ENCODE results near the gene PELI2.

Gene PELI2

DNA sequence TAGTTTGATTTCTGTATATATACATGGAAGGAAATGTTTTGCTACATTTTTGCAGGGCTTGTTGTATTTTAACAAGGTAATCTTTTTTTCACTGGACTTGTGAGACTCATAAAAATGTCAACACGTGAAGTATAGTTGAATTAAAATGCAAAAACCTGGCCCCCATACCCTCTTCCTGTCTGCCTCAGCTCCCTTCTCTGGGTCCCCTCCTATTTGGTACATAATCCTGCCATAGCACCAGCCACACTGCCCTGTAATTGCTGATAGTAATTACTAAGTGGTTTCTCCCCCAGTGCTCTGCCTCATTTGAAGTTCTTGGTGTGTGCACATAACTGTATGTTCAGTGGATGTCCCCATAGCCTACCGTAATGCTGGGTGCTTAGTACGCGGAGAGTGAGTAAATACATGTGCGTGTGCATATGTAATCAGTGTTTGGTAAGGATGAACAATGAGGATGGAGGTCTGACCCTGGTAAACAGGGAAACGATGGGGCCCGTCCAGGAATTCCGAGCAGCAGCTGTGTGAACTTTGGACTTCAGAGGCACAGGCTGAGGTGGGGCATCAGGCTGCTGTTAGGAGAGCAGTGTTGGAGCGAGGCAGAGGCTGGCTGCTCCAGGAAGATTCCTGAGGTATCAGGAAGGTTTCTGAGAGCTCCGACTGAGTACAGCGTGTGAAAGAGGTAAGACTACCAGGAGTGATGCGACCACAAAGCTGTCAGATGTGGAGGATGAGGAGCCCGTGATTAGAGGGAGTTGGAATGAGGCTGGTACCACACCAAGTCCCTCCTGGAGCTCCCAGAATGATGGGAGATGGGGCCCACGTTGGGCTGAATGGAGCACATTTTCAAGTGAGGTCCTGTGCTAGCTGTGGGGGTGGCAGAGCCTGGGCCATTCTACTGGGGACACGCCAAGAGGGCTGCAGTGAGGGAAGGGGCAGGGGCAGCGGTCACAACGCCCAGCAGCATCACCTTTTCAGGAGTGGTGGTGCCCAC, 106.8 kb downstream of the PELI2 start:
- no peaks in the 10 kb centered on the region for H3K36me3 Mint-ChIP-seq (ENCODE audit: low read depth)
- H3K4me1 Mint-ChIP-seq (ENCODE audit: low read depth) = no peaks in the 10 kb centered on the region
- no peak overlapping the region for H3K27ac Mint-ChIP-seq
- no peaks in the 10 kb centered on the region for H3K27me3 Mint-ChIP-seq (ENCODE audit: low read depth)
- peaks cover 4% of the 10 kb centered on the region for H3K9me3 Mint-ChIP-seq
- no peak overlapping the region for H3K4me3 Mint-ChIP-seq

DNA sequence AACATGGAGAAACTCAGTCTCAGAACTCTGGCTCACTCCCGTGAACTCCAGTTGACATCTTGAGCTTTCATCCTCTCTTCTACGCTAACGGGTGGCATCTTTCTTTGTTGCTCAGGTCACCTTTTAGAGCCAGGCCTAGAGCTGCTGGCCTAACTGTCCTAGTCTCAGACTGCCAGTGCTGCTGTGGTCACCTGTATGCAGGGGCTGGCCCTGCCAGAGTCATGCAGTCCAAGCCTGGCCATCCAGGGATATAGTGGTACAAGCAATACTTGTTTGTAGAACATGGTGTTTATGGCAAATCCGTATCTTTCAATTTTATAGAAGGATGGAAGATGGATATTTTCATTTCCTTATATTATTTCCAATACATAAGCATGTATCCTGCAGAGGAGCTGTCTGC, 117.2 kb downstream of the PELI2 start:
- Mint-ChIP-seq H3K9me3 (peaks cover 5% of the 10 kb centered on the region), H3K4me3 (no peak overlapping the region), H3K27me3 (ENCODE audit: low read depth) (no peaks in the 10 kb centered on the region), H3K36me3 (ENCODE audit: low read depth) (no peaks in the 10 kb centered on the region), H3K27ac (no peak overlapping the region), H3K4me1 (ENCODE audit: low read depth) (peaks cover 3% of the 10 kb centered on the region)

DNA sequence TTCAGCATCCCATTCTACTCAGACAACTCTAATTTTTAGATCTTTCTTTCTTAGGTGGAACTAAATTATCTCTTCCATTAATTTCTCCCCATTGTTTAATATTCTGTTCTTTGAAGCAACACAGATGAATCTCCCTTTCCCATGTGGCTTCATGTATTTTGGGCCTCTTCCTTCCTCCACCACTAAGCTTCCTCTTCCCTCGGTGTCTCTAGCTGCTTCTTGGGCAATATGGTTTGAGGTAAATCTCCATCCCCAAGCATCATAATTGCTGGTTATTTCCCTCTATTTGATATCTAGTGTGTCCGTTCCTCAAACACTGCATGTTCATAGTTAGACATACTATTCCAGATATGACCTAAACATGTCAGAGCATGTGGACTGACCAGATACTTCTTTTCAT, 119.2 kb downstream of the PELI2 start:
- peaks cover 3% of the 10 kb centered on the region for H3K9me3 Mint-ChIP-seq
- H3K4me1 Mint-ChIP-seq (ENCODE audit: low read depth) = peaks cover 3% of the 10 kb centered on the region
- no peak overlapping the region for H3K27ac Mint-ChIP-seq
- H3K27me3 Mint-ChIP-seq (ENCODE audit: low read depth) = no peaks in the 10 kb centered on the region
- H3K36me3 Mint-ChIP-seq (ENCODE audit: low read depth) = no peaks in the 10 kb centered on the region
- no peak overlapping the region for H3K4me3 Mint-ChIP-seq

DNA sequence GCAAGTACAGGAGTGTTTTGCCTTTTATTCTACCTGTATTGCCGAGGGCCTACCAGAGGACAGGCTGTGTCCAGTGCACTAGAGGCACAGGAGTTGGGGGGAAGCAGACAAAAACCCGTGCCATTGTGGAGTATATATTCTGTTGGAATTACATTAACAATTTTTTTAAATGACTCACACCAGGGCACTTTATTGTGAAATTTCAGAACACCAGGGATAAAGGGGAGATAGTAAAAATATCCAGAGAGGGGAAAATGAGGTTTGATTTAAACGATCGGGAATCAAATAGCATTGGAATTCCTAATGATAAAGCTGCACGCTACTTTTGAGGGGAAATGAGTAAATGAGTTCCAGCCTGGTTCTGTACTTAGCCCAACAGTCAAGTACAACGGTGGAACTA, 123.2 kb downstream of the PELI2 start:
- Mint-ChIP-seq H3K9me3 (peaks cover 3% of the 10 kb centered on the region), H3K36me3 (ENCODE audit: low read depth) (no peaks in the 10 kb centered on the region), H3K4me3 (no peak overlapping the region), H3K4me1 (ENCODE audit: low read depth) (peaks cover 3% of the 10 kb centered on the region), H3K27me3 (ENCODE audit: low read depth) (no peaks in the 10 kb centered on the region), H3K27ac (no peak overlapping the region)

DNA sequence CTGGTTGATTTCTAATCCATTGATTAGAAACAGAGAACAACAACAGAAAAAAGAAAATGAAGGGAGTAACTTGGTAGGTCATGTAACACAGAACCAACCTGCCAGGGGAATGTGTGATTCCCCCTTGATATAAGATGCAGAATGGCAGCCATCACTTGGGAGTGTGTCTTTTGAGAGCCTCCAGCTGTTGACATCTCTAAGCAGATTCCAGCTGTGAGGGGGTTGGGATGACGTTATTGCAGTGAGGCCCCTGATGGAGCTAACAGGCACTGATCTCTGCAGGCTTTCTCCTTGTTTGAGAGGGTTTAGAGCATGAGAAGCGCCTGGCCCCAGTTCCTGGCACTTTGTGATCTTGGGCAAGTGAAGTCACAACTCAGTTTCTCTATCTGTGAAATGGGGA, 124.9 kb downstream of the PELI2 start:
- no peaks in the 10 kb centered on the region for H3K36me3 Mint-ChIP-seq (ENCODE audit: low read depth)
- H3K4me1 Mint-ChIP-seq (ENCODE audit: low read depth) = no peaks in the 10 kb centered on the region
- peaks cover 3% of the 10 kb centered on the region for H3K9me3 Mint-ChIP-seq
- H3K4me3 Mint-ChIP-seq = no peak overlapping the region
- no peaks in the 10 kb centered on the region for H3K27me3 Mint-ChIP-seq (ENCODE audit: low read depth)
- no peak overlapping the region for H3K27ac Mint-ChIP-seq

DNA sequence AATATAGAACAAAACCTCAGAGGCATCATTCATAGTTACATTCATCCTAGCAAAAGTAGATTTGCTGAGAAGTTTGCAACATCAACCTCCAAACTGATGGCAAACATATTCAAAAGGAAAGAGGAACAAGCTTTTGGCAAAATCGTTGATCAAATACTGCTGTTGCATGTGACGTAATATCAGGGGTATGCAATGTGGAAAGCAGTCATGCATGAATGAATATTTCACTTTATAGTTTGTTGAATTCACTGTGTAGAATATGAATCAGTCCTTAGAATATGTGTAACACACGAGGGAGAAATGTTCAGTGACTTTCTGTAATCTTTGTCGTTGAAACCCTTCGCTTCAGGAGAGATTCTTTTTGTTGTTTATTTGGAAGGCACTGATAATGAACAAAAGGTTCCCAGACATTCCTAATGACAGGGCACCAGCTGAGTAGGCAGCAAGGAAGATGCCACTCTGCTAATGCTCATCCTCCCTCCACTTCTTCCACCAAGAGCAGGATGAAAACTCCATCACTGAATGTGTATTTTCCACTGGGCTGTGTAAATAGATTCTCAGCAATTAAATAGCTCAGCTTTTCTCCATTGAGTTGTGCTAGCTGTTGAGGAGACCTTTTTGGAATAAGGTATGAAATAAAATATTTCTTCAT, 126.1 kb downstream of the PELI2 start:
- no peaks in the 10 kb centered on the region for H3K4me1 Mint-ChIP-seq (ENCODE audit: low read depth)
- no peak overlapping the region for H3K27ac Mint-ChIP-seq
- H3K27me3 Mint-ChIP-seq (ENCODE audit: low read depth) = no peaks in the 10 kb centered on the region
- H3K9me3 Mint-ChIP-seq = peaks cover 3% of the 10 kb centered on the region
- no peaks in the 10 kb centered on the region for H3K36me3 Mint-ChIP-seq (ENCODE audit: low read depth)
- no peak overlapping the region for H3K4me3 Mint-ChIP-seq

DNA sequence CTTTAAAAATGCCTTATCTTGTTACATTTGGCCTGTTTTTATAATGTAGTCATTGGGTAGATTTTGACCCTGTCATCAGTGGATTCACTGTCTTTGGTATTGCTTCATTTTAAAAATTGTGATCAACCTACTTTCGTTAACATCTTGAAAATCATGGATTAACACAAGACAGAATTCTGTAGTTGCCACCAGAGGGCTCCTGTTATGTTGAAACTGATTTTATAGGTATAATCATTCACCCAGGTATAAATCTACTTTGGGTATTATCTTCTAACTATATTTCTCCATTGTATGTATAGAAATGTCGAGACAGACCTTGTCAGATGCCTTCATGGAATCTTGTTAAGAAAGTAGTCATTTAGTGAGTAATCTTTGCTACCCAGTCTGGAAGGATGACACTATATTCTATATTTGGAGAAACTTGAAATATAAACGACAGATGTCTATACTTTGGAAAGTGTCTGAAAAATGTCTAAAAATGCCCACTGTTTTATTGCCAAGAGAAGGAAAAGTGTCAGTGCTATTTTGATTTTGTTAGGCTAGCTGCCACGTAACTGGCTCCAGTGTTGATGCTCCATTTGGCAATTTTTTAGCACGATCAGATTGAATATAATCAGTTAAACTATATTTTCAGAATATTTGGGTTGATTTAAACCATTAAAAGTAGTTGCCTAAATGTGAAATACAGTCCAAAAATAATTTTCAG, 129.4 kb downstream of the PELI2 start:
- H3K9me3 Mint-ChIP-seq = peaks cover 3% of the 10 kb centered on the region
- H3K4me1 Mint-ChIP-seq (ENCODE audit: low read depth) = no peaks in the 10 kb centered on the region
- H3K4me3 Mint-ChIP-seq = no peak overlapping the region
- no peak overlapping the region for H3K27ac Mint-ChIP-seq
- no peaks in the 10 kb centered on the region for H3K27me3 Mint-ChIP-seq (ENCODE audit: low read depth)
- no peaks in the 10 kb centered on the region for H3K36me3 Mint-ChIP-seq (ENCODE audit: low read depth)

DNA sequence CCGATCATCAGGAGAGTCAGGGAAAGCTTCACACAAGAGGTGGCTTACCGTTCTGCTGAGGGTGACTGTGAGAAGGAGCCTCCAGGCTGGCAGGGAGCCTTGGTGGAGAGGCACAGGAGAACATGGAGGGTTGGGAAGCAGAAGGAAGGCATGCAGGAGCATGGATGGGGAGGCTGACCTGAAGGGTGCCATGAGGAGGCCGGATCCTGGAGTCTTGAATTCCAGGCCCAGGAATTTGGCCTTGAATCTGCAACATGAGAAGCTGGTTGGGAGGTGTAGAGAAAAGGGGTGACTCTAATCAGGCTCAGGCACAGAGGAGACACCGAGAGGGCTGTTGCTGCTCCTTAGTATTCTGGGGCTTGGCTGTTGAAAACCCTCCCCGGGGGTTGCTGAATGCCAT, 130.2 kb downstream of the PELI2 start:
- Mint-ChIP-seq H3K36me3 (ENCODE audit: low read depth) (no peaks in the 10 kb centered on the region), H3K9me3 (peaks cover 3% of the 10 kb centered on the region), H3K27me3 (ENCODE audit: low read depth) (no peaks in the 10 kb centered on the region)

DNA sequence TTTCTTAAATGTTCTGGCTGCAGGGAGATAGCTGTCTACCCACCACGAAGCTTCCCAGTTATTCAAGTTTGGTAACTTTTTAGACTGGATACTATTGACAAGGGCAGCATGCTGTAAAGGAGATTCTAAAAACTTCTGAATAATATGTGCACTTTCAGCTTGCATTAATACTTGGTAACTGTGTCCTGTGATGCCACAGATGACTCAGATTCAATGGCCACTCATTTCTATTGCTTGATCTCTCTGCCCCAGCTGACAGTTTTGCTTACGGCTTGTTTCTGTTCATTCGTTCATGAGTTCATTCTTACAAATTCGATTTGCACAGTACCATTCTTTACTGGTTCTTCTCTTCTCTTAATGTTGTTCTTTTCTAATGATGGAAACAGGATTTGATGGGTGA, 142.8 kb downstream of the PELI2 start:
- Mint-ChIP-seq H3K27me3 (ENCODE audit: low read depth) (peaks cover 4% of the 10 kb centered on the region), H3K36me3 (ENCODE audit: low read depth) (peaks cover 4% of the 10 kb centered on the region), H3K4me1 (ENCODE audit: low read depth) (no peaks in the 10 kb centered on the region), H3K27ac (no peak overlapping the region), H3K9me3 (peaks cover 14% of the 10 kb centered on the region), H3K4me3 (no peak overlapping the region)

More for the DNA sequence above, 130.2 kb downstream of the PELI2 start:
- Mint-ChIP-seq H3K4me1 (ENCODE audit: low read depth) (no peaks in the 10 kb centered on the region), H3K4me3 (no peak overlapping the region), H3K27ac (no peak overlapping the region)

DNA sequence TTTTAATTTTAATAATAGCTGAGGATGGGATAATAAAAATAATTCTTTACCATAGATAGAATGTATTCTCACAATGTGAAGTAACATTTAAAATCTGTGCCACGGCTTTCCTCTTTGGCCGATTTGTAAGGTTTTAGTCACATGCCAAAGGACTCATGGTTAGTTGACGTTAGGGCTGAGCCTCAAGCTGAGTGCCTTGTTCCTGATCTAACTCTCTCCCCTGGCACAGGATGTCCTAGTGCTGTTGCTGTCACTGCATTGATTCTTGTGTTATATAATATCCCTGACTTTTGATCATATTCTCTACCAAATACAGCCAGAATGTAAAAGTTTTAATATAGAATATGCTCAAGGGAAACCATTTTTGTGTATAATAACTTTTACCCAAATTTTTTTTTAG, 144.3 kb downstream of the PELI2 start:
- Mint-ChIP-seq H3K4me1 (ENCODE audit: low read depth) (no peaks in the 10 kb centered on the region), H3K27me3 (ENCODE audit: low read depth) (peaks cover 4% of the 10 kb centered on the region), H3K36me3 (ENCODE audit: low read depth) (peaks cover 4% of the 10 kb centered on the region), H3K27ac (no peak overlapping the region), H3K9me3 (peaks cover 14% of the 10 kb centered on the region), H3K4me3 (no peak overlapping the region)

DNA sequence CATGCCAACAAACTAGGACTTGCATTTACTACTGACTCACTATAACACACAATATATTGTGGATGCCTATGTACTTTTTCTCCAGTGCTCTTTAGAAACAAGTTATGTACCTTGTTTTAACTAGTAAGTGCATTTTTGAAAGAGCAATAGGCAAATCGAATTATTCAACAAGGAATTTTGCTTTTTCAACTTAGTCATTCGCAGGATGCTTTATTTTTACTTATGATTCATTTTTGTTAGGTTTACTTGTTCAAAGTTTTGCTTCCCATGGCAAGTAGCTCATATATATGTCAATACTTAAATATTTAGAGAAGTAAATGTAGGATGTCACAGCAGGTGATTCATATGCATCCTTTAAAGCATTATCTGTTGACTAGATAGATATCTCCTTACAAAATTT, 149.8 kb downstream of the PELI2 start:
- H3K27ac Mint-ChIP-seq = no peak overlapping the region

DNA sequence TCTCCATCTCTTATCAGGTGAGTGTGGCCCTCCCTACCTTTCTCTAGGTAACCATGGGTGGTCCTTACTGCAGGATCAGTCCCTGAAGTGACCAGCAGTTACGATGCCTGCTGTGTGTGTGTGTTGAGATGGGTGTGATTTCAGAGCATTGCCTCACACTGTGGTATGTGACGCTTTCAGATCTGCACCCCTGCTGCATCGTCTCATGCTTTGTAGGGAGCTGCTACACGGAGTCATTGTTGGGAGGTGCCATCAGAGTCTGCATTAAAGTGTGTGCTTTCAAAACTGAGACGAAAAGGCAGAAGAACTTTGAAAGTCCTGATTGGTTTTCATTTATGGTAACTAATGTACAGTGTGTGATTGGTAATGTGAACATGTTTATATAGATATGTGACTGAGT, 150.5 kb downstream of the PELI2 start:
- Mint-ChIP-seq H3K9me3 (no peaks in the 10 kb centered on the region), H3K4me3 (no peak overlapping the region), H3K36me3 (ENCODE audit: low read depth) (no peaks in the 10 kb centered on the region), H3K27ac (no peak overlapping the region), H3K4me1 (ENCODE audit: low read depth) (no peaks in the 10 kb centered on the region), H3K27me3 (ENCODE audit: low read depth) (no peaks in the 10 kb centered on the region)

More for the DNA sequence above, 149.8 kb downstream of the PELI2 start:
- Mint-ChIP-seq H3K4me3 (no peak overlapping the region), H3K4me1 (ENCODE audit: low read depth) (no peaks in the 10 kb centered on the region), H3K27me3 (ENCODE audit: low read depth) (no peaks in the 10 kb centered on the region), H3K9me3 (no peaks in the 10 kb centered on the region), H3K36me3 (ENCODE audit: low read depth) (no peaks in the 10 kb centered on the region)

DNA sequence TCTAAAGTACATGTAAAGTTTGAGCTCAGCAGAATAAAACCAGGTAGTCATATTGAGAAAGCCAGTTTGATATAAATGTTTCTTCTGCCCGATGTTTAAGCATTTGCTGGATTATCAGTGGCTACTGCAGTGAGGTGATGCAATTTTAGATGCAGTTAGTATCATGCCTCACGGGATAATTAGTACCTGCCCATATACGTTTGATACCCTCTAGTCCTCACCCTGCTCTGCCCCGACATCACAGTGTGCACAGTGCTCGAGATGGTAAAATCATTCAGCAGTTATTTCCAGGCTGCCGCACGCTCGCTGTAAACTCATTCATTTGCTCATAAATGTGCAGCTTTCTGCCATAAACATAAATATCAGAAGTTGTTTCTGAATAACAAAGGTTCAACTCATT, 152.7 kb downstream of the PELI2 start:
- H3K4me1 Mint-ChIP-seq (ENCODE audit: low read depth) = no peaks in the 10 kb centered on the region
- H3K9me3 Mint-ChIP-seq = no peaks in the 10 kb centered on the region
- no peaks in the 10 kb centered on the region for H3K27me3 Mint-ChIP-seq (ENCODE audit: low read depth)
- H3K27ac Mint-ChIP-seq = no peak overlapping the region
- no peak overlapping the region for H3K4me3 Mint-ChIP-seq
- H3K36me3 Mint-ChIP-seq (ENCODE audit: low read depth) = no peaks in the 10 kb centered on the region

DNA sequence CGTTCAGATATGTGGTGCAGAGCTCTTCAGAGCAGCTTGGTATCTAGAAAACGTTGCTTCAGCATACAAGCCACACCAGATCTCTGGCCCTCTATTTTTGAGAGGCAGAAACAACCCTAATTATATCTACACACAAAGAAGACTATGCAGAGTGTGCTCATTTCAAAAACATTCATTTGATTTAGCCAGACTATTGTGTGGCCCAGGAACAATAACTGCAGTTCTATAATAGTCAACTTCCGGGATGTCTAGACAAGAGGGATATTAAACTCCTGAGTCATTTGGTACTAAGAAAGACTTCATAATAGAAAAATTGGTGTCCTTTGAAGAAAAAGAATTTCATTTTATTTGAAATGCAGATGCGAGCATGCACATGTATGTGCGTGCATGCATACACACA, 153.8 kb downstream of the PELI2 start:
- H3K9me3 Mint-ChIP-seq = no peaks in the 10 kb centered on the region
- H3K27me3 Mint-ChIP-seq (ENCODE audit: low read depth) = no peaks in the 10 kb centered on the region
- H3K4me1 Mint-ChIP-seq (ENCODE audit: low read depth) = no peaks in the 10 kb centered on the region
- no peak overlapping the region for H3K4me3 Mint-ChIP-seq
- no peaks in the 10 kb centered on the region for H3K36me3 Mint-ChIP-seq (ENCODE audit: low read depth)
- no peak overlapping the region for H3K27ac Mint-ChIP-seq

DNA sequence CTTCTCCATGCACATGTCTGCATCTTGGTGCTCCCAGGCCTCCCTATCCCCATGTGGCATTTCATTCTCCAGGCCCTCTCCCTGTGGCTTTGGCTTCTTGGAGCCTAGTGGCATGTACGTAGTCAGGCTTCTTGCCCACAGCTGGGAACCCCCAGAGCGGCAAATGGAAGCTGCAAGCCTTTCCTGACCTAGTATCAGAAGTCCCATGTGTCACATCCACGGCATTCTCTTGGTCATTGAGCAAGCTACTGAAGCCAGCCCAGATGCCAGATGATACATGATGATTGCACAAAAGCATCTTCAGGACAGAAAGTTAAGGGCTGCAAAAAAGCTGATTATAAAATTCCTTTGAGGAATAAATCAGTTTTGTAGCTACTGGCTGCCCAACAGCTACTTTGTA, 154.9 kb downstream of the PELI2 start:
- no peak overlapping the region for H3K27ac Mint-ChIP-seq

More for the DNA sequence above, 154.9 kb downstream of the PELI2 start:
- no peak overlapping the region for H3K4me3 Mint-ChIP-seq
- no peaks in the 10 kb centered on the region for H3K9me3 Mint-ChIP-seq
- no peaks in the 10 kb centered on the region for H3K27me3 Mint-ChIP-seq (ENCODE audit: low read depth)
- no peaks in the 10 kb centered on the region for H3K36me3 Mint-ChIP-seq (ENCODE audit: low read depth)
- no peaks in the 10 kb centered on the region for H3K4me1 Mint-ChIP-seq (ENCODE audit: low read depth)
